HG02623 (cell line): ENCODE measurements around the gene COL5A1.

Experiments used
- ATAC-seq: cut with Tn5 transposase; IDR thresholded peaks from one replicate; pipeline ENCODE4 v1.9.1; 2021; ENCODE audit warnings: moderate library complexity; ENCODE audit not compliant: unreplicated experiment

The COL5A1 gene

DNA sequence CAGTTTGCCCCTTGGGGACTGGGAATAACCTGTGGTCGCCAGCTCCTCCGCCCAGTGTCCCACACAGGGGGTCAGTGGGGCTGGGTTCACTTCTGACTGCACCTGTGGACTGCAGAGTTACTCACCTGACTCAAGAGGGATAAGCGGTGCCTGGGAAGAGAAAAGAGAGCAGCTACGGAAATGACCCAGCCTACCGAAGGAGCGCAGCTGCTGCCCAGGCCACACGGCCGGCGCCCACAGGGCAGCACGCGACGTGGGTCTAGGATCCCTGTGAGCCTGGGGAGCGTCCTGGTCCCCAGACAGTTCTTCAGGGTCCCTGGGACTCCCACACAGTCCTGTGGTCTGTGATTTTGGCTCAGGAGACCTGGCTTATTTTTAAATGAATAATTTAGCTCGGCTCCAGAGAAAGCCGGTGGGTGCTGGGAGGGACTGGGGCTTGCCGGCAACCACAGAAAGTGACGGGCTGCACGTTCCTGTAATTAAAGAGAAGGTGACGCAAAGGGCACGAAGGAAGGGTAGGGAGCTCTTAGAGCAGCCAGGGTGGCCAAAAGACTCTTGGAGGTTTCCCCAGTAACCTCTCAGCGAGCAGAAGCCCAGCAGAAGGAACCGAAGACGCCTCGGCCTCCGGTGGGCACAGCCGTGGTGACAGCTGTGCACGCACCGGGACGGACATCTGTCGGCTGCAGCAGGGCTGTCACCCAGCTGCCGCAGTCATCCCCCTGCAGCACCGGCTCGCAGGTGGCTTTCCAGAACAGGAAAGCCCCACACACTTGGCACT is 141.5 kb downstream of the COL5A1 start:
- no peak for ATAC-seq

DNA sequence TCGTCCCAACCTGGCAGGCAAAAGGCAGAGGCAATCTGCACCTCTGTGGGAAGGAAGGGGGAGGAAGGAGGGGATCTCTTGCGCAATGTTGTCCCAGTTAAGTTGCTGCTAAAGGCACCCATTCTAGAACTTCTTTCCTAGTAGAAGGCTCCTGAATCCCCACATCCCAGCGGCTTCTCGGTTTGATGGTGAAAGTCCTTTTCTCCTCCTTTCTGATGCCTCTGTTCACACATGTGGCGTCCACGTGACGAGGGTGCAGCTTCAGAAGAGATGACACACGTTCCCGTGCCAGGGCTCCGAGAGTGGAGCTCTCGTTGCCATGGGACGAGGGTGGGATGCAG is 142.1 kb downstream of the COL5A1 start:
- ATAC-seq: no peak

DNA sequence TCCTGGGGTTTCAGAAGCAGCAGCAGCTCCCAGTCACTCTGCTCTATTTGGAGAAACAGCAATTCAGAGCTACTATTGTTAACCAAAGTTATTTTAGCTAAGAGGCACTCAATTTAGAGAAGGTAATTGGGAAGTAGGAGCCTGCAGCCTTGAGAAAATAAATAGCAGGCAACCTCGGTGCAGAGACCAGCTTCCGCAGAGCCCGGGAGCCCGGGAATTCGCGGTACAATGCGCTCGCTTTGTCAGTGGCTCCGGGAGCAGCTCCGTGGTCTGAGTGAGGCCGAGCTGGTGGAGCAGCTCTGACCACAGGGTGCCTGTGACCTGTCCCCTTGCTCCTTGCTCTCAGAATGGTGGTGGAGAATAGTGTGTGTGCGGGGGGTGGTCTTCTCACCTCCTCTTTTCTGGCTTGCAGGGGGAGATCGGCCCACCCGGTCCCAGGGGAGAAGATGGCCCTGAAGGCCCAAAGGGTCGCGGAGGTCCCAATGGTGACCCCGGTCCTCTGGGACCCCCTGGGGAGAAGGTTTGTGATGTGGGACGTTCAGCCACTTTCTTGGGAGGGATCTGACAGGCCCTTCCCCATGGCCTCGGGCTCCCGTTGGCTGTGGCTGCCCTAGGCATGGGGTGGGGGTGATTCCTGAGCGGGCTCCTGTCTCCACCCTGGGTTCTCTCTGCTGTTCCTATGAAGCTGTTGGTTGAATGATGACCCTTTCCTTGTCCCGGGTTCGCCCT is 143.1 kb downstream of the COL5A1 start:
- ATAC-seq: no peak

DNA sequence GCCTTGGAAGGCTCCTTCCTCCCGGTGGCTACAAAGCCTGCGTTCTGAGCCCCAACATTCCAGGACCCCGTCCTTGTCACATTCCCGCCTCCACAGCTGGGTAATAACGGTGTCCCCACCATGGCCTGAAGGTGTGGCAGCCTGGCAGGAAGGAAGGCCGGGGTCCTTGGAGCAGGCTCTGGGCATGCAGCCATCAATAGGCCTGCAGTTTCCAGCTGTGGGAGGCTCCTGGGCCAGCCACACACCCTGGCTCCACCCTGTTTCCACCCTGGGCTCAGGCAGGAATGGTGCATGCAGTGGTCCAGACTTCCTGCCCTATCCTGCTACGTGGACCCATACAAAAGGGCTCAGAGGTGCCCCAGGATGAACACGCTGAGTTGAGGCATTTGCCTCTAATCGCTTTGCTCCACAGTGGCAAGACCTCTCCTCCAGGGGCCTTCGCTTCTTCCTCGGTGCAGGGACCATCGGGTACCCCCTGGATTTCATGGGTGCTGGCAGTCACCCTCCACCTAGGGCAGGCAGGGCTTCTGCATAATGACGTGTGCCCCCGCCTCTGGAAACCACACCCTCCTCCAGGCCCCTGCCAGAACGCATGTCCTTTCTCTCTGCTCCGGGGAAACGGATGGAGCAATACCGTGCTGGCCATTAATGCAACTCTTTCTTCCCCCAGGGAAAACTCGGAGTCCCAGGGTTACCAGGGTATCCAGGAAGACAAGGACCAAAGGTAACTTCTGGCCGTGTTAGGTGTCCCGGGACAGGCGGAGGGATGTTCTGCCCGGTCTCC is 143.9 kb downstream of the COL5A1 start:
- no peak for ATAC-seq

DNA sequence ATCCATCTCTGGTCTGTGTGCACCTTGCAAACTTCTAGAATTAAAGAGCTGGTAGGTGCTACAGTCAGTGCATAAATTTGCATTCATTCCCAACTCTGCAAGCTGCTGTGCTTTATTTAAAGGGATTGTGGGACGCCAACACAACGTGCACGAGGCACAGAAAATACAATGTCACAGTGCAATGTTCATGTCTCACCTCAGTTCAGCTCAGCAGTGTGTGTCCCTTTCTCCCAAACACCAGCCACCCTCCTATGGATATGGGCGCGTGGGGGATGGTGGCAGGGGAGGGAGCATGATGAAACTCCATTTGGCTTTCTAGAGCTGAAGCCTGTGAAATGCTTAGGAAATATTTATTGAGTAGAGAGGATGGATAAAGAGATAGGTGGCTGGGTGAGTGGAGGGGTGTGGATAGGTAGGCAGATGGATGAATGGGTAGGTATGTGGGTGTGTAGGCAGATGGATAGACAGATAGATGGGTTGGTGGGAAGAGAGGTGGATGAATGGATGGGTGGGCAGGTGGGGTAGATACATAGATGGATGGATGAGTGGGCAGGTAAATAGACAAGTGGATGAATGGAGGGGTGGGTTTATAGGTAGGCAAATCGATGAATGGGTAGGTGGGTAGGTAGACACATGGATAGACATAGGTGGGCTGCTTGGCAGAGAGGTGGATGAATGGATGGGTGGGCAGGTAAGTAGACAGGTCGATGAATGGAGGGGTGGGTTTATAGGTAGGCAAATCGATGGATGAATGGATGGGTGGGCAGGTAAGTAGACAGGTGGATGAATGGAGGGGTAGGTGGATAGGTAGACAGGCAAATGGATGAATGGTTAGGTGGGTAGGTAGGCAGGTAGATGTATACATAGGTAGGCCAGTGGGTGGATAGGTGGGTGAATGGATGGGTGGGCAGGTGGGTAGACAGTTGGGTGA is 146.3 kb downstream of the COL5A1 start:
- no peak for ATAC-seq

DNA sequence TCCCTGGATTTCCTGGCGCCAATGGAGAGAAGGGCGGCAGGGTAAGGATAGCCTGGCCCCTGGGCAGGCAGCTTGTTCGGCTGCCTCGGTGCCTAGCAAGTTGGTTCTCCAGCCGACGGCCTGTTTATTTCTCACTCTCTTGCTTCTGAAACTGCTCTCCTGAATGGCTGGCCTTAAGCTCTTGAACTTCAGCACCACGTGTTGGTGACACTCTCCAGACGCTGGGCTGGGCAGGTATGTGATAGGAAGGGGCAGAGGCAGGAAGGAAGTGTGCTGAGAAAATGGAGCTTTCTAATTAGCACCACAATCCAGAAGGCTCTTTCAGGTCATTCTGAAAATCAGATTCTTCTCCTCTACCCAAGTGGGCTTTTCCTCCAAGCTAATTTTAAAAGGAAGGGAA is 147.6 kb downstream of the COL5A1 start:
- no peak for ATAC-seq

DNA sequence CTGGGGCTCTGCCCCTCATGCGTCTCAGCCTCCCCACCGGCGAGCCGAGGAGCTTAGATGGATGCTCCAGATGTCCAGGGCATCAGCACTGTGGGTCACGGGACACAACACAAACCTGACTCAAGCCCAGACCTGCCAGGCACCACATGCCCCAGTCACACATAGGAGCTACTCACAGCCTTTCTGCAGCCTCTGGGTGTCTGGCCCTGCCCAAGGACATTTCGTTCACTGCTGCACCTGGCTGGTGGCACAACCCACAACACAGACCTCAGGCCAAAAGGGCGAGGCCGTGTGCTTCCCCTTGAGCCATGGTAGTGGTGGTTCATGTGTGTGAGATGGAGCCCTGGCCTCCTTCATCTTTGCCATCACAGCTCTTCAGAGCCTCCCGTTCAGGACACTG is 149.4 kb downstream of the COL5A1 start:
- no peak for ATAC-seq

DNA sequence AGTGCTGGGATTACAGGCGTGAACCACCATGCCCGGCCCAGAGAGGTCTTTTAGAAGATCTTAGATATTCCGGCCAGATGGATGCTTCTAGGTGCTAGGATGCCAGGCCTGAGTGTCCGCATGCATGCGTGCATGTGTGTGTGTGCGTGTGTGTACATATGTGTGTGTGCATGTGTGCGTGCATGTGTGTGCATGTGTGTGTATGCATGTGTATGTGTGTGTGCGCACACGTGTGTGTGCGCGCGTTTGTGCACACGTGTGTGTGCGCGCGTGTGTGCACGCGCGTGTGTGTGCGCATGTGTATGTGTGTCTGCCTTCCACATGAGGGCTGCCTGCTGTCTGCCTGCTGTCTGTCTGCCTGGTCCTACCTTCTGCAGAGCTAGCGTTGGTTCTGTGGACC is 151.0 kb downstream of the COL5A1 start:
- no peak for ATAC-seq

DNA sequence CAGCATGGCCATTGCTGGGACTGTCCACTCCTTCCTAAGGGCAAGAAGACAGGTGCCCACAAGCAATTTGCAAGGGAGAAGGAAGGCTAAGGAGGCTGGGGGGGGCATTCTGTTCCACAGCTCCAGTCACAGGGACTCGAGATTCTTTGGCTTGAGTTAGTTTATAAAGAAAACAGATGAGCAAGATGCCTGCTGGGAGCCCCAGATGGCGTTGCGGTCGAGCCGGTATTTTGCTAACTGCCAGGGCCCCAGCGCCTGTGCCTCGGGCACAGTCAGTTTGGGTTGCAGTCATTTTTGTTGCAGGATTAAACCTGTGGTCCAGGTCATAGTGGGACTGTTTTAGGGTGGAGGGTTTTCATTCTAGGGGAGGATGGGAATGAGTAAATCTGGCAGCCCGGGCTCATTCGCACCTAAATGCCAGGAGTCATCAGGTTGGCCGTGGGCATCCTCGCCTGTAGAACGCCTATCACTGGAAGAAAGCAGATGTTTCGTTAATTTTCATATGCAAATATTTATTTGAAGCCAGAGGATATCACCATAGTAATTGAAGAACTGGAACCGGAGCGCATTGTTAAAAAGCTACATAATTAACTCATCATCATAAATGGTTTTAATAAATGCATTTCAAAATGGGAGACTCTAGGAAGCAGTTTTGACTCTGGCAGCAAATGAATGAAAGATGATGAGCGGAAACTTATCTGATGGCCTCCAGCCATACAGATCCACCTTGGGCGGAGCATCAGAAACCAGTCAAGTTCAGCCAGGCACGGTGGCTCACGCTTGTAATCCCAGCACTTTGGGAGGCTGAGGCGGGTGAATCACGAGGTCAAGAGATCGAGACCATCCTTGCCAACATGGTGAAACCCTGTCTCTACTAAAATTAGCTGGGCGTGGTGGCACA is 151.9 kb downstream of the COL5A1 start:
- no peak for ATAC-seq

DNA sequence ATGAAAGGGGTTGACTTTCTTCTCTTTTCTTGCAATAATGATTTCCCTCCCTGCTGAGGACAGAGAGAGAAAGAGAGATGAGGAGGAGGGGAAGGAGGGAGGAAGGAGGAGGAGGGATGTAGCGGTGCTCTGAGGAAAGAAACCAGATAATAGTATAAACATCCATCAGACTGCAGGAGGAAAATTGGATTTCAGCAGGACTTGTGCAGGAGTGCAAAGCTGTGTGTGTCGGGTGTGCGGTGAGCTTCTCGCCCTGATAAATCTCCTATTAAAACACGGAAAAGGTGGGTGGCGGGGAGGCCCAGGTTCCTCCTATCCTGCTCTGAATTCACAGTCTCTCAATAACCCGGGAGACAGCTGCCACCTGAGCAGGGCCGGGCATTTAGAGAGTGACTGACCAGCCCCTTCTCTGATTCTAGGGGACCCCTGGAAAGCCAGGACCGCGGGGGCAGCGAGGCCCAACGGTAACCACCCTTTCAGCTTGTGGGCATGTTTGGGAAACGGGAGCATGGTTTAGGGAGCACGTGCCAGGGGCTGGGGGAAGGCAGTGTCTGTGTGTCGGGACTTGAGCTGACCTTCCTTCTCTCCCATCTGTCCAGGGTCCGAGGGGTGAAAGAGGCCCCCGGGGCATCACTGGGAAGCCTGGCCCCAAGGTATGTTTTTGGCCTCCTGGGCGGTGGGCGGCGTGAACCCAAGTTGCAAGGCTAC is 153.2 kb downstream of the COL5A1 start:
- ATAC-seq: no peak

DNA sequence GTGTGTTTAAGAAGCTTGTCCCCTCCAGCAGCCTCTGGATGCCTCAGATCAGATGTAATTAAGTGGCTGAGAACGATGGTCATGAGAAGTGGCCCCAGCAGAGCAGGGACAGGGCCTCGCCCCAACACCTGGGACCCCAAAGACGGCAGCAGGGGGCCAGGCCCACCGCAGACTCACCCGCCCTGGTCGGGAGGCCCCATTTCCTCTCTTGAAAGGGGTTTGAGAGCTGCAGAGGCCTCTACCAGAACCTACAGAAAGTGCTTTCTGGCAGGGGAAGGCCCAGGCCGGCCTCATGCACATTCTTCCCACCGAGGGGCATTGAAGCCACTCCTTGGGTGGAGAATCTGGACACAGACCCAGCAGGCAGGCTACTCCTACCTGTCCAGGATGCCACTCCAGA is 153.8 kb downstream of the COL5A1 start:
- no peak for ATAC-seq

DNA sequence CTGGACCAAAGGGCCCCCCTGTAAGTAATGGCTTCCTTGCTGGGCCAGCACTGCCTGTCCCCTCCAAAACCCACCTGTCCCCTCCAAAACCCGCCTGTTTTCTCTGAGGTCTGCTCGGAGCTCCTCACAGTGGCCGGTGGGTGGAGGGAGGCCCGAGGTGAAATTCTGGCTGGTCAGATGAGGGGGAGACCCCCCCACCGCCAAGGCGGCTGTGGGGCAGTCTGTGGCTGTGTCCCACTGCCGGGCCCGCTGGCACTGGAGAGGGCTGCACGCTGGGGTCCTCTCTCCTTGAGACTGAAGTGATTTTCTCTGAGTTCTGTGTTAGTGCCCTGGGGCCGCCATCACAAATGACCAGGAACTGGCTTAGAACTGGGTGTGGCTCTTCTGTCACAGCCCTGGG is 155.3 kb downstream of the COL5A1 start:
- no peak for ATAC-seq

DNA sequence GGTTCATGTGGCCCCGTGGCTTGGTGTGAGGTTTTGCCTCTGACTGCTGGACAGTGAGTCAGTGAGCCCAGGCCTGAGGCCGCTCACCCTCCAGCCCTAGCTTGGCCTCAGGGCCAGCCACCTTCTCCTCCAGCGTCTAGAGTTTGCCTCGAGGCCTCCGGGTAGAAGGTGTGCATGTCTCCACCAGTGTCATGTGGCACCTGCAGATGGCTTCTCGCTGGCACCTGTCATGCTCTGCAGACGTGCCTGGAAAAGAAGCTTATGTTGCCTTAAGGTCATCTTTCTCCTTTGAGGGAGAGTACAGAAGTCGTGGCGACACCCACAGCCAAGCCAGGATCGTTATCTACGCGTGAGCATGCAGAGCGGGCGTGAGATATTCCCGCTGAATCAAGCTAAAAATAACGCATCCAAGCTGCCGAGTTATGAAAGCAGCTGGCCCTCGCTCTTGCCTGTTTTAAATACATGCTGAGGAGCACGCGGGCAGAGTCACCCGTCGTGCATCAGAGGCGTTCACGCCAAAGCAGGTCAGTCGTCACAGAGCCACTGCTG is 159.3 kb downstream of the COL5A1 start:
- ATAC-seq: no peak

DNA sequence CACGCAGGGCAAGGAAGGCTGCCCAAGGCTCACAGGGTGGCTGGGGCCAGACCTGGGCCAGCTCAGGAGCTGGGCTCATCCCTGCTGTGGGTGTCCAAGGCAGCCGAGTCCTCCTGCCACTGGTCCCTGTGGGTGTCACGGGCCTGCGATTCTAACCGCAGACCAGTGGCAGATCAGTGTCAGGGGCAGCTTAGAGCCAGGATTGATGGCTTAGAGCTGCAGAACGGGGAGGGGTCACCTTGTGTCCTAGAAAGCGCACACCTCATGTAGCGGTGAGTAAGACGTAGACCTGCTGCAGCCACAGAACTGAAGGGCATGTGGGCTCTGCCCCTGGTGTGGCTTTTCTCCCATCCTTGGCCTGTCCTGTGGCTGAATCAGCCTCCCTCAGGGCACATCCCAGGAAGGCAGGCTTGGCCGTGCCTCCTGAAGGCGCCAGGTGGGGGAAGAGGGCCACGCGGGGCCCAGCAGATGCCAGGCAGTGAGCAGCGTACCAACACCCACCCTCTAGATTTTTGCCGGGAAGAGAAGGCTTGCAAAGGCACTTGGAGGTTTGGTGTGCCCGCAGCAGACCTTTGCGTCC is 160.7 kb downstream of the COL5A1 start:
- no peak for ATAC-seq

DNA sequence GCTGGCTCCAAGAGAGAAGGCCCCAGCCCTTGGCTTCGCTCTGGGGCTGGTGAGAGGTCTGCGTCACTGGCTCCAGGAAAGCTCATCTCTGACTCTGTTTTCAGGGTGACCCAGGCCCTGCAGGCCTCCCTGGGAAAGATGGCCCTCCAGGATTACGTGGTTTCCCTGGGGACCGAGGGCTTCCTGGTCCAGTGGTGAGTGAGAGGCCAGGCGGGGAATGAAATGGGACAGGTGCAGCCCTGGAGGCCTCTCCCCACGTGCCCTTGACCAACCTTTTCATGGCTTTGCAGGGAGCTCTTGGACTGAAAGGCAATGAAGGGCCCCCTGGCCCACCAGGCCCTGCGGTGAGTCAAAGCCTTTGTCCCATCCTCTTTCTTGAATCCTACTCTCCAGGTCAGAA is 163.3 kb downstream of the COL5A1 start:
- ATAC-seq: no peak

DNA sequence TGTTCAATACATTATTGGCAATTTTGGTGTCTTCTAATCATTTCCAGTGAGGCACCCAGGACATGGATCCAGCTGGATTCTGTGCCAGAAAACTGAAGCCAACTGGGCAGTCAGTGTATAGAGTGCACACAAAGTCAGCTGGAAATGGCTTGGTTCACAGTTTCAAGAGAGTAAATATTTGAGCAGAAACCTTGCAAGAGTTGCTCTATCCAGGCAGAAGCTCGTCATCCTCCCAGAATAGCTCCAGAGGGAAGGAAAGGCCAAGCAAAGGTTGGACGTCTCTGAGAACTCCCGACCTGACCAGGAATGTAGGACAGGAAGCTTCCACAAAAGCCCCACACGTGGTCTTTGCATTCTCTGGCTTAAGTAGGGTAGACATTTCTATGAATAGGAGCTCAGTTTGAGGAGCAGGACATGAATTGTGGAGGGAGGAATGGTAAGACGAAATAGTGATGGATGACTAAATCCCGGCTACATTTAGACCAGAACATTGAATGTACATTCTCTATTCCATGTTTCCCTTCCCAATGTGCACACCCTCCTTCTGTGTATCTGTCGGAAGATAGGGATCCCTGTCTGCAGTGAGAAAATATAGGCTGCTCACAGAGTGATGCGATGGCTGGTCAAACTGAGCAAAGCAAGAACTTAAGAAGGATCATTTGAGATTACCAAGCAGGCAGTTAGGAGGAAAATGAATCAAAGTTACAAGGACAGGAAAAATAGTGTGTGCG is 166.3 kb downstream of the COL5A1 start:
- no peak for ATAC-seq

DNA sequence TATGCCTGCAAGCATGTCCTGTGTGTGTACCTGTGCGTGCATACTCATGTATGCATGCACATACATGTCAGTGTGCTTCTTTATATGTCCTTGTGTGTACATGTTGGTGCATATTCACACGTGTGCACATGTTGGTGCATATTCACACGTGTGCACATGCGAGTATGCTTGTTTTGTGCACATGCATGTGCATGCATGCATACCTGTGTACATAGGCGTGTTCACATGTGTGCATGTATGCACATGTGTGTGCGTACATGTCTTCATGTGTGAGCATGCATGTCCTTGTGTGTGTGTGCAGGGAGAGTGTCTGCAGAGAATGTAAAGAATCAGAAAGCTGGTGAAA is 166.8 kb downstream of the COL5A1 start:
- ATAC-seq: no peak

DNA sequence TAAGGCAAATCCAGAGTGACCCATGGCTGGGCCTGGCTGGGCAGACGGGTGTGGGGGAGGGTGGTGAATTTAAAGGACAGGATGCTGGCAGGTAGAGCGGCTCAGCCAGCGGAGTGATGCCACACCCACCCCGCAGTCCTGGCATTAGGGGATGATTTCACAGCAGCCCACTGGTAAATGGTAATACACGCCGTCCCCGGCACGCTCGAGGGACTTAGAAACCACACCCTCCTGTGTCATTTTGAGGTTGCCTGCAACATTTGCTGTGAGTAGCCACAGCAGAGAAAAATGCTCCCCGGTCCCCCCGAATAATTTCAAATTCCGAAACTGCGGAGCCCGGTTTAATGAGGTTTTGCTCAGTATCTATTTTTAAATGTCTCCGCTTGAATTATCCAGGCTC is 167.7 kb downstream of the COL5A1 start:
- ATAC-seq: no peak
